Measurements from ENCODE around the gene STX5. TPM values are rescaled to one million over a fixed set of nuclear protein-coding genes. Genes with fewer than 3 reads are reported as not detected.
A peak's percentile ranks its signal among the peaks of the same experiment; 100 is the strongest.

STX5 gene
- total and polyA plus RNA-seq, 4 donors, result 19.8 to 47.6 (median 37.7) TPM

DNA sequence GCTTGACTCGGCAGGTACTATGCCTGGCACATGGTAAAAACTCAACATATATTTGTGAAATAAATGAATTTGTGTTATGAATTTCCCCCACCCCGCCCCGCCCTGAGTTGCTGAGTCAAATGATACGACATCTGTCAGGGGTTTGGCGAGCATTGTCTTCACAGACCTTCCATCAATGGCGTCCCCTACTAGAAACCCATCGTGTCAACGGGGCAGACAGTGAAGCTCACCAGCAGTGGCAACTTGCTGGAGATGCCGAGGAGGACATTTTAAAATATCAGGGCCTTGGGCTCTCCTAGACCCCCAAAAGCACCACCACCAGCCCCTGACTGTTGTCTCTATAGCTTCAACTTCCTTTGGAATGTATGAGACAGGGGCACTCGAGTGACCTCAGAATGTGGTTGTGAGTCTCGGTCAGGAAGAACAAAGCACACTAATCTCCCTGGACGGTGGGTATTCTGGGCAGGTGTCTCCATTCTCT, 25.9 kb downstream of the STX5 start:
- 18 to 29% methylated on average over 12 of the region's 12 CpGs for WGBS, 2 donors

DNA sequence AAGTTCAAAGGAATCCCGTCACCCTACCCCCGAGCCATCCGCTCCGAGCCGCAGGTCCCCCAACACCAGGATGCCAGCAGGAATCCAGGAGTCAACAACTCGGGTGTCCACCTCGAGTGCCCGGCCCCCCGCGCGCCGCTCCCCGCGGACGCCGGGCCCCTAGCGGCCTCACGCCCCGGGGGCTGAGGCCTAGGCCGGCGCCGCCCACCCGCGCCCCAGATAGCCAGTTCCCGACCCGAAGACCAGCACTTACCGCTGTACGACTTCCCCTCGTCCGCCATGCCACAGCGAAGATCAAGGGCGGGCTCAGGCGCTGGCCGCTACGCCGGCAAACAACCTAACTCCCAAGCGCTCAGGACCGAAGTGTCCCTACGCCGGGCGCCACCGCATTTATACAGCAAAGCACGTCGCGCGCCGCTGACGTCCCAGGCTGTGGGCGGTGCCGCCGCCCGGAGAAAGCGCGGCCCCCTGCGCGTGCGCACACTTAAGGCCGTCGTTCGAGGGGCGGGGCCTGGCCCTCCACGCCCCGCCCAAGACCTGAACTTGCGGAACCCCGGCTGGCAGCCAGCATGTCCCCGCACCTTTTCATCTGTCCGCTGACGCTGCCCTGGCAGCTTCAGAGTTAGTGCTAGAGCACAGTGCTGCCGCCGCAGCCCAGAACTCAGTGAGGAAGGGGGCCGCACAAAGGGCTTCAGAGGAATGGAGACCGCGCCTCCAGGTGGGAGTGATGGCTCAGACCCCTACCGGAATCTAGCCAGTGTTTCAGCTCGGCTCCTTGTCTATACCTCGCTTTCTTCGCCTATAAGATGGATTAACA, 26.6 kb downstream of the STX5 start, which contains the start of gene NXF1:
Gene NXF1, minus strand, starts transcription at position 365 of the 817 bp plus-strand sequence. Its CDS starts 84 bp downstream, at position 281.
- Histone ChIP-seq H3K4me3 (peak within 1 kb of the TSS; percentile 91), H3K9ac (ENCODE audit: insufficient read depth in 1 of 2, low read length in 2 of 2) (peak within 1 kb of the TSS; percentile 93 to 94), H3K4me1 (ENCODE audit: control insufficient read depth in 5 of 5, insufficient read depth in 5 of 5, low read length in 5 of 5) (peaks cover 0 to 24% (median 13%) of the 10 kb centered on the region in 5 donors), H3K36me3 (ENCODE audit: control insufficient read depth in 4 of 4, insufficient read depth in 4 of 4, low read length in 4 of 4) (peaks cover 12 to 31% (median 23%) of the 10 kb centered on the region in 4 donors), H3K27me3 (ENCODE audit: control insufficient read depth in 3 of 3, insufficient read depth in 3 of 3, low read length in 2 of 3) (no peaks in the 10 kb centered on the region), H3K27ac (ENCODE audit: low read depth in 1 of 2, low read length in 1 of 2) (peak within 1 kb of the TSS; percentile 97 to 98), H3K9me3 (ENCODE audit: control insufficient read depth in 4 of 4, insufficient read depth in 3 of 4, low read length in 3 of 4) (no peaks in the 10 kb centered on the region)
- peak; percentile 96 to 98 (median 97) for DNase-seq
- TF ChIP-seq, protein P1, sequence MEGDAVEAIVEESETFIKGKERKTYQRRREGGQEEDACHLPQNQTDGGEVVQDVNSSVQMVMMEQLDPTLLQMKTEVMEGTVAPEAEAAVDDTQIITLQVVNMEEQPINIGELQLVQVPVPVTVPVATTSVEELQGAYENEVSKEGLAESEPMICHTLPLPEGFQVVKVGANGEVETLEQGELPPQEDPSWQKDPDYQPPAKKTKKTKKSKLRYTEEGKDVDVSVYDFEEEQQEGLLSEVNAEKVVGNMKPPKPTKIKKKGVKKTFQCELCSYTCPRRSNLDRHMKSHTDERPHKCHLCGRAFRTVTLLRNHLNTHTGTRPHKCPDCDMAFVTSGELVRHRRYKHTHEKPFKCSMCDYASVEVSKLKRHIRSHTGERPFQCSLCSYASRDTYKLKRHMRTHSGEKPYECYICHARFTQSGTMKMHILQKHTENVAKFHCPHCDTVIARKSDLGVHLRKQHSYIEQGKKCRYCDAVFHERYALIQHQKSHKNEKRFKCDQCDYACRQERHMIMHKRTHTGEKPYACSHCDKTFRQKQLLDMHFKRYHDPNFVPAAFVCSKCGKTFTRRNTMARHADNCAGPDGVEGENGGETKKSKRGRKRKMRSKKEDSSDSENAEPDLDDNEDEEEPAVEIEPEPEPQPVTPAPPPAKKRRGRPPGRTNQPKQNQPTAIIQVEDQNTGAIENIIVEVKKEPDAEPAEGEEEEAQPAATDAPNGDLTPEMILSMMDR (IDR thresholded peaks at IDR 0.05; ENCODE audit: control extremely low read depth, extremely low read depth), result no peak
- 0 to 1% methylated on average over 66 to 77 of the region's 77 CpGs for WGBS, 2 donors
- peak; percentile 96 for ATAC-seq (ENCODE audit: insufficient read depth, low FRiP score)

More for the DNA sequence above, 25.9 kb downstream of the STX5 start:
- Histone ChIP-seq H3K27me3 (ENCODE audit: control insufficient read depth in 3 of 3, insufficient read depth in 3 of 3, low read length in 2 of 3) (no peaks in the 10 kb centered on the region), H3K36me3 (ENCODE audit: control insufficient read depth in 4 of 4, insufficient read depth in 4 of 4, low read length in 4 of 4) (peaks cover 7 to 26% (median 18%) of the 10 kb centered on the region in 4 donors), H3K9me3 (ENCODE audit: control insufficient read depth in 4 of 4, insufficient read depth in 3 of 4, low read length in 3 of 4) (no peaks in the 10 kb centered on the region), H3K4me1 (ENCODE audit: control insufficient read depth in 5 of 5, insufficient read depth in 5 of 5, low read length in 5 of 5) (peaks cover 0 to 24% (median 13%) of the 10 kb centered on the region in 5 donors), H3K4me3 (no peak overlapping the region), H3K9ac (ENCODE audit: insufficient read depth in 1 of 2, low read length in 2 of 2) (peak overlapping the region; percentile 73 to 94), H3K27ac (ENCODE audit: low read depth in 1 of 2, low read length in 1 of 2) (peak overlapping the region; percentile 88 to 98)
- DNase-seq (peak; percentile 15 to 29 (median 19)), ATAC-seq (ENCODE audit: insufficient read depth, low FRiP score) (no peak)
- TF ChIP-seq, protein P1 (IDR thresholded peaks at IDR 0.05; ENCODE audit: control extremely low read depth, extremely low read depth), result no peak

DNA sequence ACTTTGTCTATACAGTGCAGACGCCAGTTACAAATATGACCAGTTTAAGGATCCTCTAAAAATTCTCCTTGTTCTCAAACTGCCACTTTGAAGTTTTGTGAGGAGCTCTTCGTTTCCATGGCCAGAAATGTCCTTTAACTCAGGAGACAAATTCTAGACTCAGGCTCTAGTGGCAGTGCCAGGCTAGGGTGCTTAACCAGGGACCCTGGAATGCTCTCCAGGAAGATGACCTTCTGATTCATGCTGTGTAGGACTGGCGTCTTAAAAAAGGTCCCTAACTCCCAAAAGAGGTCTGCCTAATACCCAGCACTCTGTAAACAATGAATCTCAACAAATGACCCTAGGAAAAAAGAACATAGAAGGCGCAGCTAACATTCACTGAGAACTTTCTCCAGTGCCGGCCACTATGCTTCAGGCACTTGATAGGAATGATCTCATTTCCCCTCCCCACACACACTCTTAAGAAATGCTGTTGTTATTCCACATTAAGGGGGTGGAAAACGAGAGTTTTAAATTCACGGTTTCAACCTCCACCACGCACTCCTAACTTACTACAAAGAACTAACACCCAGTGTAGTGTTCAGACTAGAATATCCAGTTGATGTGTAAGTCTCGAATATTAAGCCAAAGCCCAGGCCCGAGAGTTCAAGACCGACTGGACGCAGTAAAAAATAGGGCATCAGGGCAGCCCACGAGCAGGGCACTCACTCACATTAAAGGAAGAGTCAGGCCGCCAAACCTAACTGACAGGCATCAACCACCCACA, 27.4 kb downstream of the STX5 start:
- Histone ChIP-seq H3K9ac (ENCODE audit: insufficient read depth in 1 of 2, low read length in 2 of 2) (peak overlapping the region; percentile 93), H3K9me3 (ENCODE audit: control insufficient read depth in 4 of 4, insufficient read depth in 3 of 4, low read length in 3 of 4) (no peaks in the 10 kb centered on the region), H3K27ac (ENCODE audit: low read depth in 1 of 2, low read length in 1 of 2) (peak overlapping the region; percentile 97 to 98), H3K4me3 (peak overlapping the region; percentile 91), H3K36me3 (ENCODE audit: control insufficient read depth in 4 of 4, insufficient read depth in 4 of 4, low read length in 4 of 4) (peaks cover 20 to 38% (median 29%) of the 10 kb centered on the region in 4 donors), H3K27me3 (ENCODE audit: control insufficient read depth in 3 of 3, insufficient read depth in 3 of 3, low read length in 2 of 3) (no peaks in the 10 kb centered on the region), H3K4me1 (ENCODE audit: control insufficient read depth in 5 of 5, insufficient read depth in 5 of 5, low read length in 5 of 5) (peaks cover 0 to 24% (median 13%) of the 10 kb centered on the region in 5 donors)
- peak; percentile 18 to 69 (median 66) for DNase-seq
- TF ChIP-seq, protein P1 (IDR thresholded peaks at IDR 0.05; ENCODE audit: control extremely low read depth, extremely low read depth), result no peak
- no peak for ATAC-seq (ENCODE audit: insufficient read depth, low FRiP score)
- 2 to 5% methylated on average over 14 of the region's 14 CpGs for WGBS, 2 donors
